Activated naive CD4-positive, alpha-beta T cell treated with anti-CD3 and anti-CD28 coated beads, Interleukin-2, amount 50 U/mL, for 72 hours (primary cell): ENCODE data around the gene DLX6. TPM values are rescaled to one million over a fixed set of nuclear protein-coding genes. Genes with fewer than 3 reads are reported as not detected.
"Not testable (repeated sequence)": the region's sequence is repeated elsewhere in the genome, so short reads cannot be mapped to it uniquely, and the experiment has no call there.

Experiments used
- ATAC-seq, 2 donors: fragments of 150-1000 bp; cut with Tn5 transposase; 2 replicates each; pipeline ENCODE4 v1.10.0; 2021; ENCODE audit warnings: mild to moderate bottlenecking in 2 of 2, moderate library complexity in 2 of 2
- DNase-seq, 2 donors: peaks; one replicate each; pipeline ENCODE4 v3.0.0; 2021 to 2022; ENCODE audit warnings: low spot score in 2 of 2
- H3K27ac Mint-ChIP-seq, 2 donors: one replicate each; pipeline ENCODE4 v1.8.0; 2022; ENCODE audit warnings: mild to moderate bottlenecking in 2 of 2, mixed read lengths in 2 of 2
- H3K36me3 Mint-ChIP-seq, 2 donors: one replicate each; pipeline ENCODE4 v1.8.0; 2022; ENCODE audit warnings: mixed read lengths in 2 of 2
- H3K9me3 Mint-ChIP-seq, 2 donors: one replicate each; pipeline ENCODE4 v1.8.0; 2022; ENCODE audit warnings: mixed read lengths in 2 of 2
- total RNA-seq, 2 donors: library from RNA; stranded (reverse); gene quantifications; one replicate each; pipeline ENCODE4 v1.2.3, GENCODE V29; 2022

DLX6 gene
- total RNA-seq, 2 donors from 2014 or later = not detected

GRCh38 chr7:97025983-97026714, 20.8 kb downstream of the DLX6 start:
- H3K27ac Mint-ChIP-seq = no peak overlapping the region
- ATAC-seq = no peak
- no peak for DNase-seq
- peaks cover 9 to 13% of the 10 kb centered on the region in 2 donors for H3K36me3 Mint-ChIP-seq
- H3K9me3 Mint-ChIP-seq = no peaks in the 10 kb centered on the region

DNA sequence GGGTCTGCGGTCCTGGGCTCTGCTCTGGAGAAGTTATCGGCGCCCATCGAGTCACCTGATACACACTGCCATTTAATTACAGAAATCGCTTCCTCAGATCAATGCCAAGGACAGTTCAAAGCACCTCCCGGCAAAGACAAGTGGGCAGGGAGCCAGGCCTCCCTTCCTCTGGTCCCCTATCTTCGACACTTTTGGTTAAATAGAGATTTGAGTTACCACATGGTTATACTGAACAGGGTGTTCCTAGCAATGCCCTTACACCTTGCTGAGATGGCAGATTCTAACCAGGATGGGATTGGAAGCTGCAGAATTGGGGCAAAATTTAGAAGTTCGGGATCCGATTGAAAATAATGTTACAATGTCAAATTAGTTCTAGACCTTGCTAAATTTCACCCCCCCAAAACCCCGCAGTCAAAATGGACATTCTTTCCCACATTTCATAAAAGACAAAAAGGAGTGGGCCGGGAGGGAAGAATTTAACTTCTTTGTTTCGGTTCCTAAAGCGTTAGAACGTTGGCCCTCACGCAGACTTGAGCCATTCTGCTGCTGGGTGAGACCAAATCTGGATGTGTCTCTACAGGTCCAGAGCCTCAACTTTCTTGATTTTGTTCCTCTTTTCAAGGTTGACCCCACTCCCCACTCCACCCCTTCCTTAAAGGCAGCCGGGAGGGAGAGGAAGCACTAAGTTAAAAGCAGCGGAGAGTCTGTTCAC, 21.5 kb downstream of the DLX6 start:
- Mint-ChIP-seq H3K36me3 (peaks cover 9 to 13% of the 10 kb centered on the region in 2 donors), H3K27ac (no peak overlapping the region), H3K9me3 (no peaks in the 10 kb centered on the region)
- no peak for ATAC-seq
- no peak for DNase-seq

- H3K27ac Mint-ChIP-seq = no peak overlapping the region
- peaks cover 1 to 6% of the 10 kb centered on the region in 2 donors for H3K36me3 Mint-ChIP-seq
- H3K9me3 Mint-ChIP-seq = no peaks in the 10 kb centered on the region
- ATAC-seq = peak; percentile 76 to 83
- peak in 1 of 2 donors; percentile 67 for DNase-seq
These were observed 22.3 kb downstream of the DLX6 start for GRCh38 chr7:97027427-97028234.

DNA sequence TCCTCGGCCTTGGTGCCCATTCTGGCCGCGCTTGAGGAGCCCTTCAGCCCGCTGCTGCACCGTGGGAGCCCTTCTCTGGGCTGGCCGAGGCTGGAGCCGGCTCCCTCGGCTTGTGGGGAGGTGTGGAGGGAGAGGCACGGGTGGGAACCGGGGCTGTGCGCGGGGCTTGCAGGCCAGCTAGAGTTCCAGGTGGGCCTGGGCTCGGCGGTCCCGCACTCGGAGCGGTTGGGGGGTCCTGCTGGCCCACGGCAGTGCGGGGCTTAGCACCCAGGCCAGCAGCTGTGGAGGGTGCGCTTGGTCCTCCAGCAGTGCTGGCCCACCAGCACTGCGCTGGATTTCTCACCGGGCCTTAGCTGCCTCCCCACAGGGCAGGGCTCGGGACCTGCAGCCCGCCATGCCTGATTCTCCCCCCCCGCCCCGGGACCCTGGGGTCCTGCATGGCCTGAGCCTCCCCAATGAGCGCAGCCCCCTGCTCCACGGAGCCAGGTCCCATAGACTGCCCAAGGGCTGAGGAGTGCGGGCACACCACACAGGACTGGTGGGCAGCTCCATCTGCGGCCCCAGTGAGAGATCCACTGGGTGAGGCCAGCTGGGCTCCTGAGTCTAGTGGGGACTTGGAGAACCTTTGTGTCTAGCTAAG, 29.0 kb downstream of the DLX6 start:
- not testable (repeated sequence) for H3K36me3 Mint-ChIP-seq, H3K9me3 Mint-ChIP-seq, DNase-seq, ATAC-seq, H3K27ac Mint-ChIP-seq

DNA sequence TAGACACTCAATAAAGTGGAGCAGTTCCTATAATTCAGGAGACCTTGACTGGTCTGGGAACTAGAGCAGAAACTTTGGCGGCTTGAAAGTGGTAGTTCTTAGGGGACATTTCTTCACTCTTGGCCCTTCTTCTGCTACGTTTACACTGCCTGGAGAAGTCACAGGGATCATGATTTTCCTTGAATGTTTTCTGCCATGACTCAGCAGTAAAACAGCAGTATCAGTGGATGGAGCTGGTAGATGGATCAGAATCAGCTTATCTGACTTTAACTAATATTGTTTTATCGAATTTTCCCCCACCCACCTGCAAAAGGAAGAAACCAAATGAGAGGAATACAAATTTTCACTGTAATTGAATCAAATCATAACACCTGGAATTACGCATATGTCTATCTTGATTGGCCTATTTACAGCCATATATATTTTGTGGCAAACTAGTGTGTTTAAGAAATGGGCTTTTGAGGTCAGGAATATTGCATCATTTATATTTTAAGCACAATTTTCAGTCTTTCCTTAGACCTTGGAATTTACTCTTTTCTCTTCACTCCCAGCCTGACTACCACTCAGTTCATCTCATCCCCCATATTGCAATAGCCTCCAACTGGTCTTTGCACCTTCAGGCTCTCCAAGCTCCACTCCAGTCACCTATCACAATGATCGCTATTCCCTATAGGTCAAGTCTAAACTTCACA, 34.2 kb downstream of the DLX6 start:
- H3K9me3 Mint-ChIP-seq = no peaks in the 10 kb centered on the region
- ATAC-seq (no peak), DNase-seq (no peak)
- no peak overlapping the region for H3K27ac Mint-ChIP-seq
- no peaks in the 10 kb centered on the region for H3K36me3 Mint-ChIP-seq

GRCh38 chr7:97043281-97043680, 37.9 kb downstream of the DLX6 start:
- ATAC-seq (no peak), DNase-seq (no peak)
- no peaks in the 10 kb centered on the region for H3K36me3 Mint-ChIP-seq
- no peak overlapping the region for H3K27ac Mint-ChIP-seq
- H3K9me3 Mint-ChIP-seq = no peaks in the 10 kb centered on the region

Other genes starting within 250 kb of the DLX6 start
- gene DLX5, start 19.3 kb downstream of the DLX6 start, total RNA-seq = not detected
- gene SDHAF3, start 112.1 kb downstream of the DLX6 start, total RNA-seq = 10 to 100 TPM; 19.7 to 28.8 TPM